GM18520 (cell line): Measurements from ENCODE around the gene GREB1.
A peak's percentile ranks its signal among the peaks of the same experiment; 100 is the strongest.

ENCODE experiments used
- ATAC-seq: cut with Tn5 transposase; IDR thresholded peaks from one replicate; pipeline ENCODE4 v1.9.1; 2021; ENCODE audit not compliant: unreplicated experiment

GREB1 gene

DNA sequence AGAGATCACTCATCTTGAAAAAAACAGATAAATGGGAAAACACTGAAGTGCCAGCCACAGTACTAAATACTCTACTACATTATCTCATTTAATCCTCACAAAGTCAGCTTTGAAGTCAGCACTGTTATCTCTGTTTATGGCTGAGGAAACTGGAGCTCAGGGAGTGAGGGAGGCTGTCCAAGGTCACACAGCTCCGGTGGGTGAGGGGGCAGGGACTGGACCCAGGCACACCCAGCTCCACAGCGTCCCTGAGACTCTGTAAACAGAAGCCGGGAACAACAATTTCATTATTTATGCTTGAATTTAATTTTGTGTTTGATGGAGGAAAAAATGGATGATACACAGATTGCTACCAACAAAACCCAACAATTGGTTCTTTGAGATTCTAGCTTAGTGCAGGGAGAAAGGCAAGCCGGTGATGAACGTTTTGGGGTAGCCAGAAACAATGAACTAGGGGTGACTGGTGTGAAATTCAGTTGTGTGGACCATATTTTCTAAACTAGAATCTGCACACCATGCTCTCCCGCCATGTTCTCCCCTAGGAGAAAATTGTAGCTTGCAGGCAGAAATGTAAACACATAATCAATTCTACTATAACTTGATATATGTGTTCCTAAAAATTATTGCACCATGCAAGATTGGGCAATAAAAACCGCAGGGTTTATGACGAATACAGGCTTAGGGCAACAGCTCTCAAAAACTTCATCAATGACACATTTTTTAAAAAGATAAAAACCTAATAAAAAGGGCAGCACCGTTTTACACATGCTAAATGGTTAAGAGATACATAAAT lies at the start of gene GREB1:
TSS of gene GREB1 (plus strand) at position 768 of the 793 bp plus-strand sequence. CDS start 22,570 bp downstream, outside the sequence.
- ATAC-seq = no peak

DNA sequence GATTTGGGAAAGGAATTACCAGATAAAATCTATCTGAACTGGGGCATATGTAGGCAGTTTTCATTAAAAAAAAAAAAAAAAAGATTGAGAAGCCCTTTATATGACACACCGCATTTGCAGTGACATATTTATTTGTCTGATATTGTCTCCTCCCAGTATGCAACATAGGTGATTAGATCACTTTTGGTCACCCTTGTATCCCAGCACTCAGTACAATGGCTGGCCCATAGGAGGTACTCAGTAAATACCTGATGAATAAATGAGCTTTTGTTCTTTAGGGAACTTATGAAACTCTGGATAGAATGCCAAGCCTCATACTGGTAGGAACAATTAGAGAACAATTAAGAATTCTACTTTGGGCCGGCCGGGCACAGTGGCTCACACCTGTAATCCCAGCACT lies 45.0 kb upstream of the GREB1 start:
- no peak for ATAC-seq

DNA sequence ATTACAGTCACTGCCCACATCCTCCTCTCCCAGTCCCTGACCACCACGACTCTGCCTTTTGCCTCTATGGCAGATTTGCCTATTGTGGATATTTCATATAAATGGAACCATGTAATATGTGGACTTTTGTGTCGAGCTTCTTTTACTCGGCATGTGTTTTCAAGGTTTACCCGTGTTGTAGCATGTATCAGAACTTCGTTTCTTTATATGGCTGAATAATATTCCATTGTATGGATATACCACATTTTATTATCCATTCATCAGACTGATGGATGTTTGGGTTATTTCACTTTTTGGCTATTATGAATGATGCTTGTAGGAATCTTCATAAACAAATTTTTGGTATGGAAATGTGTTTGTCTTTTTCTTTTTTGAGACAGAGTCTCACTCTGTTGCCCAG lies 43.7 kb upstream of the GREB1 start:
- ATAC-seq = no peak

- ATAC-seq = no peak
Observed at GRCh38 chr2:11491348-11491933, 42.4 kb upstream of the GREB1 start.

GRCh38 chr2:11492244-11492643 lies 41.6 kb upstream of the GREB1 start:
- no peak for ATAC-seq

GRCh38 chr2:11492720-11493119 lies 41.1 kb upstream of the GREB1 start:
- no peak for ATAC-seq

DNA sequence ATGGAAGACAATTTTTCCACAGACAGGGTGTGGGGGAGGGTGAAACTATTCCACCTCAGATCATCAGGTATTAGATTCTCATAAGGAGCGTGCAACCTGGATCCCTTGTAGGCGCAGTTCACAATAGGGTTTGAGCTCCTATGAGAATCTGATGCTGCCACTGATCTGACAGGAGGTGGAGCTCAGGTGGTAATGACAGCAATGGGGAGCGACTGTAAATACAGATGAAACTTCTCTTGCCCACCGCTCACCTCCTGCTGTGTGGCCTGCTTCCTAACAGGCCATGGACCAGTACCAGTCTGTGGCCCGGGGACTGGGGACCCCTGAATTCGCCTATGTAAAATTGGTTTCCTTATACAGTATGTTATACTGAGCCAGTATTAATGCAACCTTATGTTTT lies 40.6 kb upstream of the GREB1 start:
- ATAC-seq = no peak

DNA sequence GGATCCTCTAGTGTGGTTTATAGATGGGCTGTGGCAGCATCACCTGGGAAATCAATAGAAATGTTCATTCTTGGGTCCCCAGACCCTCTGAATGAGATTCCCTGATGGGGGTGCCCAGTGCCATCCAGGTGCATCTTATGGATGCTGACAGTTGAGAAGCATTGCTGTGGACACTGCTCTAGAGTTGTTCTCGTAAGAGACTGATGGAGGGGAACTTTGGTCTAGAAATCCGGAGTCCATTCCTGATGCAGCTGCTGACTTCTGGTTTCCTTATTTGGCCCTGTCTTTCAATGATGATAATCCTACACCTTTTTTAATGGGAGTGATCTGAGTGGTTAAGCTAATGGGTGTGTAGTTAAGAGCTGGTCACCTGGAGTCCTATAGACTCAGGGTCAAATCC lies 39.5 kb upstream of the GREB1 start:
- ATAC-seq = no peak

- no peak for ATAC-seq
Observed at GRCh38 chr2:11495844-11496681, 37.8 kb upstream of the GREB1 start.

GRCh38 chr2:11498543-11499034 lies 35.3 kb upstream of the GREB1 start:
- ATAC-seq = peak; percentile 93

DNA sequence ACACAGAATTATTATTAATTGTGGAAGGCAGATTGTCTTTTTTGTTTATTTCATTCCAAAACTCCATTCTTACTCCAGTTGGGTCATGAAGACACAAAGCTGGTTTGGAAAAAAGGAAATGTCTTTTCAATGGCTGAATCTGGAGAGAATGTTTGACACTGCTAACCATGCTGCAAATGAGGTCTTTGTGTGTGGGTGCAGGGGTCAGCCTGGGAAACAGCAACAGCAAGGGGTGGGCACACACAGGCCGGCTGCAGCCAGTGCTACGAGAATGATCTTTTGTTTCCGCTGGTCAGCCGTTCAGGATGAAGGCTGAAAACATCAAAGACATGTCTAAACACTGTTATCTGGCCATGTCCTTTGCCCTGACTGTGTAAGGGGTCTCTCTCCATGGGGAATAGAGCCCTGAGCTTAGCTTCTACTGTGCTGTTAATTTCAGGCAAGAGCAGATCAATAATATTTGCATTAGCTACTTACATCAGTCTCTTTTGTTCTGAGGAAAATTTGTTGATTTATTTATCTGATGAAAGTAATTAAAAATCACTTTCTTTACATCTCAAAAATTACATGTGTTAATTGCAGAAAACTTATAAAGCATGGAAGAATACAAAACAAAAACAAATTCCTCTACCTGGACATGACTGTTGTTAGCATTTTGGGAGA lies 34.6 kb upstream of the GREB1 start:
- no peak for ATAC-seq

DNA sequence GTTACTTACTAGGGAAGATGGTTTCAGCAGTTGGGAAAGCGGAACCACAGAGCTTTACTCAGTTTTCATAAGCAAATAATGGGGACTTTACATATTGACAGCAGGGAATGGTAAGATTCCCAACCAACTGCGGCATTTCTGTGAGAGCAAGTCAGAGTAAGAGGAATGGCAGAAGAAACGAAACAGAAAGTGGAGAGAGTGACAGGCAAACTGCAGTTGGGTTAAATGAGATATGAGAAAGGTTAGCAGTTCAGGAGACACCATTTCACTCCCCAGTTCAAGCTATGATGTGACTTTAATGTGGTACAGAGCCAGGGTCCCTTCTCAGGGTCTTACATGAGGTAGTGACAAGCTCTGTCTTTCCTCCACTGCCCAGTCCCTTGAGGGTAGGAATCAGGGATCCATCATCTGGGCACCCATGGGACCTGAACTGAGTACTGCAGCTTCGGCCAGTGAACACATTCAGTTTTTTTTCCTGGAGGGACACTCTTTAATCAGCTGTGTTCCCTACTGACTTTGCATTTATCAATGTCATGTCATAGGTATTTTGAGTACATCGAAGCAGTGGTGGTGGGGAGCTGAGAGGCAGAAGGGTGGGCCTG lies 33.0 kb upstream of the GREB1 start:
- peak; percentile 44 for ATAC-seq

DNA sequence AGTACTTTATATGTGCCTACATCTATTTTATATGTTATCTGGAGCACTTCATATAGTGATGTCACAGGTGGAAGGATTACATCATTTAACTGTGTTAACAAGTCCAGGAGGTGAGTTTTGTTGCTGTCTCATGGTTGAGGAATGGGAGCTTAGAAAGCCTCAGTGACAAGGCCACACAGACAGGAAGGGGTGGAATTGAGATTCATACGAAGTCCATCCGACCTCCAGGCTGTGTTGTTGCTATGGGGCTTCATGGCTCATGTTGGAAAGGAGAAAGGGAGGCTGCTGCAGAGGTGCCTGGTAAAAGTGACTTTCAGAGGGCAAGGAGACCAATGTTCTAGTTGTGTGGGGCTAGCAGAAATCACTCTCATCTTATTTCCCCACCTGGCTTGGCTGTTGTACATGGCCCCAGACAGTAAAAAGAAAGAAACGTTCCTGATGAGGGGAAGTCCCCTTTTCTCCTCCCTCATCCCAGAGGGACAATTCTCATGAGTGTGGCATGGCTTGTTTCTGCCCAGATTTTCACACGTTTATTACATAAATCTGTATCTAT lies 31.0 kb upstream of the GREB1 start:
- no peak for ATAC-seq

- no peak for ATAC-seq
Observed at GRCh38 chr2:11503354-11503927, 30.4 kb upstream of the GREB1 start.

GRCh38 chr2:11505652-11506610 lies 27.9 kb upstream of the GREB1 start:
- peak; percentile 61 for ATAC-seq

DNA sequence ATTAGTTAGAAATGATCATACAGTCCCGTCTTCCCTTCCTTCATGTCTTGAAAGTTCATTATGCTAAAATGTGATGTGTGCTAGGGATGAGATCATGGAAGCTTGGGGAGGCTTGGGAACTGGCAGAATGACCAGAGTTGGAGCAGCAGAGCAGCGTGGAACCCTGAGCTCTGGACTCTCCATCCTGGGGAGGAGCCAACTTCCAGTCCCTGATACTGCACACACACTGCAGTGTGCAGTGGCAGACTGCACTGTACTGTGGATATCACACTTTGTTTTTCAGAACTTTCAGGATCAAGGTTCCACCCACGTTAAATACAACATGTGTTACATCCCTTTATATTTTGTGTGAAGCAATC lies 27.3 kb upstream of the GREB1 start:
- no peak for ATAC-seq

DNA sequence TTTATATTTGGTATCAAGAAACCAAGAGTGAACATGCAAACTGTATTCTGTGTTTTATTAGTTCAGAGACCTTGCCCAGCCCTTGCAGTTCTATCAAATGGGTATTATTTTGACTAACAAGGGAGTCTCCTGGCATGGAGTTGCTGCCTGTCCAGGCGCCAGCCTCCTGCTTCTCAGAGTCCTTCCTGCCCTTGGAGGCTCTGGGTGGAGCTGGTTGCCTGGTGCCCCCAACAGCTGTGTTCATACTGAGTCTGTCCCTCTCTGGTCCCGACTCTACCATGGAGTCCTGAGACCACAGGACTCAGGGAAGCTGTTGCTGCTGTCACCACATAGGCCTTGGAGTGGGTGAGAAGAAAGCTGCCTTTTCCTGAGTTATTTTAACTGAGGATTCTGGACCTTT lies 26.3 kb upstream of the GREB1 start:
- ATAC-seq = no peak

DNA sequence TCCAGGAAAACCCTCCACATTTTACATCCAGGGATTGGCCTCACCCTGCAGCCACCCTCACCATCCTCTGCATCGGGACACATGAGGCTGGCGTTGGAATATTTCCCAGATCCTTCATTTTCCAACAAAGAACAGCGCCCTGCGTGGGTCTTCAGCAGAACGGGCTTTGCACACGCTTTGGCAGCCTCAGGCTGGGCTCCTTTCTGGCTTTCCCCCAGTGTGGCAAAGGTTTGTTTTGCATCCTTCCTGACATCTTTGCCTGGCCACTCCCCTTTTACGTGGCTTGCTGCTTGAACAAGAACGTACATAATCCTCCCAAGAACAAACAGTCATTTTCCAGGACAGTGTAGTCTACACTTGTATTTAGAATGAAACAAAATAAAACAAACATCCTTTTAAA lies 25.6 kb upstream of the GREB1 start:
- no peak for ATAC-seq
